ENCODE data around the gene MED13L.

GRCh38 chr12:116089080-116089479 lies 188.4 kb downstream of the MED13L start:
- TF ChIP-seq CTCF (IDR thresholded peaks at IDR 0.05) (no peak), POLR2A (IDR thresholded peaks at IDR 0.05) (no peak)
